ENCODE results near the gene LAMA5.

GRCh38 chr20:62405981-62406513, 38.9 kb upstream of the LAMA5 start:
- TF ChIP-seq CTCF (IDR thresholded peaks at IDR 0.05) (no peak), POLR2A (IDR thresholded peaks at IDR 0.05) (no peak)

All from breast epithelium (tissue), 3 donors.